IPS-18a (cell line): Measurements from ENCODE around the gene CDK2AP2.

Experiments
- H3K27ac ChIP-seq: one replicate; pipeline ENCODE4 v1.5.1; 2013; ENCODE audit warnings: low read length
- H3K27me3 ChIP-seq: one replicate; pipeline ENCODE4 v1.6.1; 2013; ENCODE audit warnings: mild to moderate bottlenecking, low read length; ENCODE audit not compliant: control insufficient read depth, insufficient read depth
- H3K36me3 ChIP-seq: one replicate; pipeline ENCODE4 v1.6.1; 2013; ENCODE audit warnings: low read depth, low read length; ENCODE audit not compliant: control insufficient read depth
- H3K4me1 ChIP-seq: one replicate; pipeline ENCODE4 v1.6.1; 2013; ENCODE audit warnings: low read depth, low read length; ENCODE audit not compliant: control insufficient read depth
- H3K4me3 ChIP-seq: one replicate; pipeline ENCODE4 v1.5.1; 2013; ENCODE audit warnings: low read length
- H3K9ac ChIP-seq: one replicate; pipeline ENCODE4 v1.6.1; 2013; ENCODE audit warnings: mild to moderate bottlenecking, low read length, moderate library complexity
- H3K9me3 ChIP-seq: one replicate; pipeline ENCODE4 v1.6.1; 2013; ENCODE audit warnings: low read depth, low read length; ENCODE audit not compliant: control insufficient read depth

The CDK2AP2 gene

DNA sequence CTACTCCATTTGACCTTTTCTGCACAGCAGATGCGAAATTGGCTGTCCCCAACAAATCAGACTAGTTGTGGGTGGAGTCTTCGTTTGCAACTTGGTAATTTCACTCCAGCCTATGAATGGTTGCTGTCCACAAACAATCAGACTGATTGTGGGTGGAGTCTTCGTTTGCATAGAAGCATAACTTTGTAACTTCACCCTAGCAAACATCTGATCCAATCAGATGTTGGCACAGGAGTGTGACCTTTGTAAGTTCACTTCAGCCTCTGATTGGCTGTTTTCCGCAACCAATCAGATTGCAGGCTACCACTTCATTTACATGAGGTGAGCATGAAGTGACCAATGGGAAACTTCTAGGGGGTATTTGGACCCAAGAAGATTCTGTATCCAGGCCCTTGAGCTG lies 31.6 kb upstream of the CDK2AP2 start:
- Histone ChIP-seq H3K9me3 (peaks cover 2% of the 10 kb centered on the region), H3K36me3 (no peaks in the 10 kb centered on the region), H3K4me1 (peaks cover 6% of the 10 kb centered on the region), H3K4me3 (no peak overlapping the region), H3K27ac (no peak overlapping the region), H3K27me3 (no peaks in the 10 kb centered on the region), H3K9ac (no peak overlapping the region)

DNA sequence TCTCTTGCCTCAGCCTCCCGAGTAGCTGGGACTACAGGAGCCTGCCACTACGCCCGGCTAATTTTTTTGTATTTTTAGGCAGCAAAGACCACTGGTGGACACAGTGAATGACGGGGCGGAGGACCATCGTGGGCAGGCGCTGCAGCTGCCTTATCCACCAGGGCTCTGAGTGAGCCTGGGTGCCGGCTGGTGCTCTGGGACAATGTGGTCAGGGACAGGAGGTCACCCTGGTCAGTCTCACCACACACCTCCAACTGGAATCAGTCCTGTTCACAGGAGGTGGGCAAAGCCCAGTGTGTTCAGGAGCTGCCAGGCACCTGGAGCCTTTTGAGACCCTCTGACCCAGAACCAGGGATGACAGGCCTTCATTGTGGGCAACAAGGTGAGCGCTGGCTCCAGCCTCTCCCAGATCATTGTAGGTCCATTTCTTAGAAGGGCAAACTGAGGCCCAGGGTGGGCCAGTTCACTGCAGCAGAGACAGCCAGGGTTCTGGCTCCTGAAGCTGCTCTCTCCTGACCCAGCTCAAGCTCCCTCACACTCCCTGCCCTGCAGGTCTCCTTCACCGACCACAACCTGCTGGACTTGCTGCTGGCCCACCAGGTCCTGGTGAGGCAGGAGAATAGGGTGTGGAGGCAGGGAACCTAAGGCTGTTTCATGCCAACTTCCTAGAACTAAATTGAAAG lies 31.0 kb upstream of the CDK2AP2 start:
- Histone ChIP-seq H3K9ac (no peak overlapping the region), H3K36me3 (no peaks in the 10 kb centered on the region), H3K4me1 (peaks cover 6% of the 10 kb centered on the region), H3K4me3 (no peak overlapping the region), H3K27me3 (no peaks in the 10 kb centered on the region), H3K27ac (no peak overlapping the region), H3K9me3 (peaks cover 7% of the 10 kb centered on the region)

DNA sequence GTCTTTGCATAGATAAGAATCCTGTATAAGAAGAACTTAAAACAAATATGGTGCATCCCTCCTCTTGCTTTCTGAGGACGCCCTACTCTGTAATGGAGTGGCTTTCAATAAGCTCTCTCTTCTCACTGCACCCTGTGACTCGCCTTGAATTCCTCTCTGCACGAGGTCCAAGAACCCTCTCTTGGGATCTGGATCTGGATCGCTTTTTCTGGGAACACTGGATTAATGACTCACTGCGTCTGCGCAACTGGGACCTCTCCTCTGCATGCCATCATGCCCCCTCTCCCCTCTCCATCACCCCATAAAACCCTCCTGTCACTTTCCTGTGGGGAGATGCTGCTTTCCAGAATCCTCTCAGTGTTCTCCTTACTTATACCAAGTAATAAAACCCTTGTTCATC lies 30.3 kb upstream of the CDK2AP2 start:
- Histone ChIP-seq H3K4me1 (peaks cover 6% of the 10 kb centered on the region), H3K4me3 (no peak overlapping the region), H3K36me3 (no peaks in the 10 kb centered on the region), H3K9me3 (peaks cover 13% of the 10 kb centered on the region), H3K27ac (no peak overlapping the region), H3K27me3 (no peaks in the 10 kb centered on the region), H3K9ac (no peak overlapping the region)

DNA sequence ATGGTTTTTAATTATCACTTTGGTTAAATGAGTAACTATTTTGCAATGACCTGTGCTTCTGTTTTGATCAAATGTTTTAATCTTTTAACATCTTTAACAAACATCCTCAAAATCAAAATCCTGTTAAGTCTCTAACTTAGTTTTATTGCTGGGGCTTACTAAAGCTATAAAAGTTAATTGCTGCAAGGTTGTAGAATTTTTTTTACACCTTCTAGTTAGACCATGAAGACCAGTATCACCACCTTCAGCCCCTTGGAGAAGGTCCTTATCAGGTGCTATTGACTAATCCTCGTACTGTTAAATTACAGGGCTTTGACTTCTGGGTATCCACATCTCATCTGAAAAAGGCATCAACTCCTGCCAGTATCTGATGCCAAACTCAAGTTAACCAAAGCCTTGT lies 27.6 kb upstream of the CDK2AP2 start:
- Histone ChIP-seq H3K27me3 (no peaks in the 10 kb centered on the region), H3K4me3 (no peak overlapping the region), H3K4me1 (no peaks in the 10 kb centered on the region), H3K9me3 (peaks cover 16% of the 10 kb centered on the region), H3K27ac (no peak overlapping the region), H3K36me3 (no peaks in the 10 kb centered on the region), H3K9ac (no peak overlapping the region)

DNA sequence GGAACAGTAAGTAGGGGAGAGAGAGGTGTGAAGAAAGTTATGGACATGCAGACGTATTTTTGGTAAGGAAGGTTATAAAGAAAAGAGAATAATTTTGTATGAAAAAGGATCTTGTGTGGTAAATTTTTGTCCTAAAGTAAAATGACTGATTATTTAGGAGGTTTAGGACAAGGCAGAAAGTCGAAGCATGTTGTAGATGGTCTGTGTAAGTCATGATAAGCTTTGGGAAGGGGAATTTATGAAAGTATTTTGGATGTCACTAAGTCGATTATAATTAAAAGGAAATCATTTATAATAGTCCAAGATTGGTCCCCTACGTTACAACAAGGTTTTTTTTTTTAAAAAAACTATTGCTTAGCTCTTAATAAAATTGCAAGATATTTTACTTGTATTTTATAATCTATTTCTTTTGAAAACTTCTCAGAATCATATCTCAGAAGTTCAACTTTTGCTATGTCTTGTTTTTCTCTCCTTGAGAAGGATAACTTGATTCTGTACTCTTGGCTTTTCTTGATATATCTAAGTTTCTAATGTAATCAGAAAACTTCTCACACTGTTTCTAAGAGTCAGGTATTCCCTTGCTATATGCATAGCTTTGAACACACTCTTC lies 26.2 kb upstream of the CDK2AP2 start:
- no peak overlapping the region for H3K4me3 ChIP-seq
- H3K9me3 ChIP-seq: peaks cover 16% of the 10 kb centered on the region
- no peaks in the 10 kb centered on the region for H3K27me3 ChIP-seq
- H3K9ac ChIP-seq: no peak overlapping the region
- H3K4me1 ChIP-seq: no peaks in the 10 kb centered on the region
- no peaks in the 10 kb centered on the region for H3K36me3 ChIP-seq
- H3K27ac ChIP-seq: no peak overlapping the region

DNA sequence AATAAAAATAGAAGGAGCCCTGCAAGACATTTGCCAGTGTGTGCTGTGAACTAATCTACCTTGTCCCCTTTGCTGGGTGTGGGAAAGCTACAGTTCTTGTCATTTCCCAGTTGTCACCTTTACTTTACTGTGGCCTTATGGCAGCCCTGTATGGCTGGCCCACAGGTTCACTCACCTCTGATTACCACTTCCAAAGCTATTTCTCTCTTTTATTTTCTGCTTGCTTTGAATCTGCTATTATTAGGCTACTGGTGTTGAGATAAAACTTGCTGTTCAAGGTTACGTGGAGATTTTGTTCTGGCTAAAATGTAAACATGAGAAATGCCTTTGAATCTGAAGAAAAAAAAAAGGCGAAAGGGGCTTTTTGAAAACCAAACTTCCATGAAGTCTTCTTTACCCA lies 24.9 kb upstream of the CDK2AP2 start:
- H3K4me1 ChIP-seq: no peaks in the 10 kb centered on the region
- no peaks in the 10 kb centered on the region for H3K36me3 ChIP-seq
- no peaks in the 10 kb centered on the region for H3K27me3 ChIP-seq
- no peak overlapping the region for H3K9ac ChIP-seq
- peaks cover 16% of the 10 kb centered on the region for H3K9me3 ChIP-seq
- H3K4me3 ChIP-seq: no peak overlapping the region
- no peak overlapping the region for H3K27ac ChIP-seq

DNA sequence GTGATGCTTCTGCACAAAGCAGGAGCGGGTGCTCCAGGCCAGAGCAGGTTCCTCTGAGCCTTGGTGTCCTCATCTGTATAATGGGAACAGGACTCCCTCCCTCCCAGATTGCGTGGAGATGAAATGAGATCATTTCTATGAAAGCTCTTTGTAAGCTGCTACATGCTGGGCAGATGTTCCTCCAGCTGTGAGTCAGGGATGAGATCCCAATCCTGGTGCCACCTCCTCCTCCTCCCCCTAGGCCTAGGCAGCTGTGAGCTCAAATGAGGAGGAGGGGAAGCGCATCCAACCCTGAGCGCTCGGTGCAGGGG lies 22.3 kb upstream of the CDK2AP2 start:
- Histone ChIP-seq H3K4me3 (no peak overlapping the region), H3K27ac (no peak overlapping the region), H3K27me3 (no peaks in the 10 kb centered on the region), H3K9ac (no peak overlapping the region), H3K4me1 (no peaks in the 10 kb centered on the region), H3K9me3 (peaks cover 16% of the 10 kb centered on the region), H3K36me3 (no peaks in the 10 kb centered on the region)

DNA sequence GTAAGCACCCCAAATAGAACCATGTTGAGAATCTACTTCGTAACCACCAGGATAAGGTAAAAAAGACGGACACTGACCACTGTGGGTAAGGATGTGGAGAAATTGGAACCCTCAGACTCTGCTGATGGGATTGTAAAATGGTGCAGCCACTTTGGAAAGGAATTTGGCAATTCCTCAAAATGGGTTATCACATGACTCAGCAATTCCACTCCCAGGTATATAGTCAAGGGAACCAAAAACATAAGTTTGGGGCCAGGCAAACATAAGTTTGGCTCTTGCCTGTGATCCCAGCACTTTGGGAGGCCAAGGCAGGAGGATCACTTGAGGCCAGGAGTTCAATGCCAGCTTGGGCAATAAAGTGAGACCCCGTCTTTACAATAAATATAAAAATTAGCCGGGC lies 20.4 kb upstream of the CDK2AP2 start:
- no peaks in the 10 kb centered on the region for H3K4me1 ChIP-seq
- no peaks in the 10 kb centered on the region for H3K36me3 ChIP-seq
- peaks cover 4% of the 10 kb centered on the region for H3K9me3 ChIP-seq
- H3K9ac ChIP-seq: no peak overlapping the region
- H3K4me3 ChIP-seq: no peak overlapping the region
- H3K27me3 ChIP-seq: no peaks in the 10 kb centered on the region
- H3K27ac ChIP-seq: no peak overlapping the region

DNA sequence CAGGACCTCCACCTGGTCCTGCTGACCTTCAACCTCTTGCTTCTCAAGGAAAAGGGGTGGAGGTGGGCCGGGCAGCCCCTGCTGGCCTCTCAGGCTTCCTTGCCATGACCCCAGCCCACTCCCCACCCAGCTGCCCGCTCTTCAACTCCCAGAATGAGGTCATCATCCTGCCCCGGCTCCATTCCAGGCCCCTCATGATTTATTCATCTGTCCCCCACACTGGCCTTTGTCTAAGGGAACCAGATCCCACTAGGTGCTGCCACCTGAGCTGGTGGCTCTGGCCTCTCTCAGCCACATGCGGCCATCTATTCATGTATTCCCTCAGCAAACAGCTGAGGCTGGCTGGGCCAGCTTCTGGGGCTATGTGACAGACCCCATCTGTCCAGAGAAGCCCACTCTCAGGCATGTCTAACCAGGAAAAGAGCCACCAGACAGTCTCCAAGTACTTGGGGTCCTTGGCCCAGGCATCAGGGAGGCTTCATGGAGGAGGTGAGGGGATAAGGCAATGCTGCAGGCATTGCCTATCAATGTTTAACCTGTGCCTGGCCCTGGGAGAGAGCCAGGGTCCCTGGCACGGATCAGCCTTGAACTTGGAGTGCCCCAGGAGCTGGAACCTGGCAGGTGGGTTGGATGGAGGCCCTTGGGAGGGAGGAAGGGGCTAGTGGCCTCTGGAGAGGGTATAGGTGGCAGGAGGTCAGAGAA lies 17.5 kb upstream of the CDK2AP2 start:
- H3K4me1 ChIP-seq: no peaks in the 10 kb centered on the region

DNA sequence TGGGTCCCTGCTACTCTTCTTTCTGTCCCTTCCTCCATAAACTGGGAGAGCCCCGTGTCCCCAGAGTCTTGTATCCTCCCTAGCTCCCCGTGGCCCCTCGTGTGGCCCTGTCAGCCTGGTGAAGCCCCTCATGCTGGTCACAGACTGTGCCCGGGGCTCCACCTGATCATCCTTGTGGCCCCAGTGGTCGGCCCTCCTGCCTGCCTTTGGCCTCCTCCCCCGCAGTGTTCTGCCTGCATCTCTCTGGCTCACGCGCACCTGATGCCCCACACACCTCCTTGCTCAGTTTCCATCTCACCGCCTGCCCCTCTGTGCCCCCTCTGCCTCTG lies 16.5 kb upstream of the CDK2AP2 start:
- H3K36me3 ChIP-seq: no peaks in the 10 kb centered on the region
- no peak overlapping the region for H3K9ac ChIP-seq
- no peak overlapping the region for H3K4me3 ChIP-seq
- no peaks in the 10 kb centered on the region for H3K4me1 ChIP-seq
- H3K27ac ChIP-seq: no peak overlapping the region
- H3K27me3 ChIP-seq: no peaks in the 10 kb centered on the region
- H3K9me3 ChIP-seq: no peaks in the 10 kb centered on the region

More for the DNA sequence above, 17.5 kb upstream of the CDK2AP2 start:
- Histone ChIP-seq H3K4me3 (no peak overlapping the region), H3K9me3 (no peaks in the 10 kb centered on the region), H3K27ac (no peak overlapping the region), H3K36me3 (no peaks in the 10 kb centered on the region), H3K9ac (no peak overlapping the region), H3K27me3 (no peaks in the 10 kb centered on the region)

DNA sequence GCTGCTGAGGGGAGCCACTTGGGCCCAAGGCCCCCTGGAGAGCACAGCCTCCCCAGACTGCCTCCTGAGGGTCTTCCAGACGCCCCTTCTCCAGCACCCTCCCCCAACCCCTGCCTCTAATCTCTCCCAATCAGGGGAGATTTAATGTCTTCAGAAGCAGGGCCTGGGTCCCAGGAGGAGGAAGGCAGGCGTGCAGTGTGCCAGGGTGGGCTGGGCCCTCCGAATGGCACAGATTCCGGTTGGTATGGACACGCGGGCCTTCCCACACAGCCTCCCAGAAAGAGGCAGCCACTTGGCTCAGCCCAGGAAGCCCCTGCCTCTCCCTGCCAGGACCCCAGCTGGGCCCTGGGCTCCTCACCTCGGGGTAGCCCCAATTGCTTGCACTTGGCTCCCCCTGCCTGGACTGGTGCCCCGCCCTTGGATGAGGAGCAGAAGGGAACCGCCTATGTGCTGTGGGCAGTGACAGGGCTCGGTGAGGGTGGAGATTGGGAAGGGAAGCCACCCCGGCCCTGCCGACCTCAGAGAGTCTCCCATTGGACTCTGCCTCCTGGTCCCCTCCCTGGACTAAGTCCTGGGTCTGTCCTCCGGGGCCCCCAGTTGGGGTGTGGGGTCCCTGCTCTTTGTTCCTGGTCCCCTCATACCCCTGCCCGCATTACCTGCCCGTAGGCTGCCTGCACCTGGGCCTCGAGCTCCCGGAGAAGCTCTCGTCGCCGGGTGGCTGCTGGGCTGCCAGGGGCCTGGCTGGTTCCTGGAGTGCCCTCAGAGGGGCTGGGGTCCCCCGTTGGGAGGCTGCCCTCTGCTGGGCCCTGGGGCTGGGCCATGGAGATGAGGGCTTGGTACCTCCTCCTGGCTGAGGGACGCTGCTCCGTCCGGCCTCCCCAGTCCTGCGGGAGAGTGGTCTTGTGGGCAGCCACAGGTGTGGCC lies 15.9 kb upstream of the CDK2AP2 start:
- H3K27ac ChIP-seq: no peak overlapping the region
- H3K27me3 ChIP-seq: no peaks in the 10 kb centered on the region
- H3K36me3 ChIP-seq: no peaks in the 10 kb centered on the region
- H3K9ac ChIP-seq: no peak overlapping the region
- no peak overlapping the region for H3K4me3 ChIP-seq
- no peaks in the 10 kb centered on the region for H3K9me3 ChIP-seq
- no peaks in the 10 kb centered on the region for H3K4me1 ChIP-seq
